Nephron progenitor cell (in vitro differentiated cells): ENCODE data around the gene PHLDA3.

Experiments
- DNase-seq: peaks from one replicate; pipeline ENCODE4 v3.0.0; 2021
- H3K27ac Mint-ChIP-seq: 2 replicates; pipeline ENCODE4 v1.8.0; 2021; ENCODE audit warnings: mild to moderate bottlenecking, moderate library complexity, mixed read lengths
- H3K27me3 Mint-ChIP-seq: 2 replicates; pipeline ENCODE4 v1.8.0; 2021; ENCODE audit warnings: mild to moderate bottlenecking, low read depth, mixed read lengths; ENCODE audit not compliant: poor library complexity
- H3K36me3 Mint-ChIP-seq: 2 replicates; pipeline ENCODE4 v1.8.0; 2021; ENCODE audit warnings: low read depth, mixed read lengths
- H3K4me1 Mint-ChIP-seq: 2 replicates; pipeline ENCODE4 v1.8.0; 2021; ENCODE audit warnings: mixed read lengths
- H3K4me3 Mint-ChIP-seq: 2 replicates; pipeline ENCODE4 v1.8.0; 2021; ENCODE audit warnings: mild to moderate bottlenecking, moderate library complexity, mixed read lengths
- H3K9me3 Mint-ChIP-seq: 2 replicates; pipeline ENCODE4 v1.8.0; 2021; ENCODE audit warnings: mild to moderate bottlenecking, moderate library complexity, mixed read lengths
- CTCF ChIP-seq: fragments of 200-600 bp; sonication (generic); IDR thresholded peaks from 2 replicates; pipeline ENCODE4 v1.5.0; 2021; ENCODE audit warnings: antibody characterized with exemption

The PHLDA3 gene

GRCh38 chr1:201506092-201506491 lies 37.1 kb upstream of the PHLDA3 start:
- H3K9me3 Mint-ChIP-seq: no peaks in the 10 kb centered on the region
- peaks cover 18% of the 10 kb centered on the region for H3K27me3 Mint-ChIP-seq
- peak overlapping the region; percentile 32 for H3K4me3 Mint-ChIP-seq
- no peak for DNase-seq
- H3K36me3 Mint-ChIP-seq: no peaks in the 10 kb centered on the region
- H3K27ac Mint-ChIP-seq: peak overlapping the region; percentile 95
- TF ChIP-seq CTCF: no peak
- H3K4me1 Mint-ChIP-seq: peaks cover 50% of the 10 kb centered on the region

- Mint-ChIP-seq H3K4me3 (peak overlapping the region; percentile 19), H3K27me3 (peaks cover 18% of the 10 kb centered on the region), H3K27ac (peak overlapping the region; percentile 95), H3K36me3 (no peaks in the 10 kb centered on the region), H3K9me3 (no peaks in the 10 kb centered on the region), H3K4me1 (peaks cover 56% of the 10 kb centered on the region)
- TF ChIP-seq CTCF: no peak
- no peak for DNase-seq
Measured at GRCh38 chr1:201505503-201505890, 36.5 kb upstream of the PHLDA3 start.

- Mint-ChIP-seq H3K27ac (peak overlapping the region; percentile 95), H3K27me3 (peaks cover 16% of the 10 kb centered on the region), H3K4me1 (peaks cover 61% of the 10 kb centered on the region), H3K4me3 (no peak overlapping the region), H3K9me3 (no peaks in the 10 kb centered on the region), H3K36me3 (no peaks in the 10 kb centered on the region)
- DNase-seq: no peak
- no peak for TF ChIP-seq CTCF
Measured at GRCh38 chr1:201504799-201505502, 36.0 kb upstream of the PHLDA3 start.

GRCh38 chr1:201504179-201504631 lies 35.2 kb upstream of the PHLDA3 start:
- no peak overlapping the region for H3K4me3 Mint-ChIP-seq
- no peaks in the 10 kb centered on the region for H3K36me3 Mint-ChIP-seq
- H3K27ac Mint-ChIP-seq: peak overlapping the region; percentile 98
- peaks cover 14% of the 10 kb centered on the region for H3K27me3 Mint-ChIP-seq
- H3K9me3 Mint-ChIP-seq: no peaks in the 10 kb centered on the region
- no peak for DNase-seq
- TF ChIP-seq CTCF: no peak
- peaks cover 69% of the 10 kb centered on the region for H3K4me1 Mint-ChIP-seq

GRCh38 chr1:201503397-201504176 lies 34.6 kb upstream of the PHLDA3 start:
- peak overlapping the region; percentile 98 for H3K27ac Mint-ChIP-seq
- H3K4me1 Mint-ChIP-seq: peaks cover 75% of the 10 kb centered on the region
- peak; percentile 40 for DNase-seq

More at GRCh38 chr1:201503397-201504176, 34.6 kb upstream of the PHLDA3 start:
- peaks cover 11% of the 10 kb centered on the region for H3K27me3 Mint-ChIP-seq
- no peaks in the 10 kb centered on the region for H3K9me3 Mint-ChIP-seq
- no peak for TF ChIP-seq CTCF
- peak overlapping the region; percentile 3 for H3K4me3 Mint-ChIP-seq
- no peaks in the 10 kb centered on the region for H3K36me3 Mint-ChIP-seq
